Activated T-cell treated with anti-CD3 and anti-CD28 coated beads, Interleukin-2, amount 50 U/mL, for 48 hours (primary cell): Measurements from ENCODE around the gene MYO5C.

Source experiments
- DNase-seq, 2 experiments: peaks; one replicate each; pipeline ENCODE4 v3.0.0-alpha.2; 2020

The MYO5C gene, protein sequence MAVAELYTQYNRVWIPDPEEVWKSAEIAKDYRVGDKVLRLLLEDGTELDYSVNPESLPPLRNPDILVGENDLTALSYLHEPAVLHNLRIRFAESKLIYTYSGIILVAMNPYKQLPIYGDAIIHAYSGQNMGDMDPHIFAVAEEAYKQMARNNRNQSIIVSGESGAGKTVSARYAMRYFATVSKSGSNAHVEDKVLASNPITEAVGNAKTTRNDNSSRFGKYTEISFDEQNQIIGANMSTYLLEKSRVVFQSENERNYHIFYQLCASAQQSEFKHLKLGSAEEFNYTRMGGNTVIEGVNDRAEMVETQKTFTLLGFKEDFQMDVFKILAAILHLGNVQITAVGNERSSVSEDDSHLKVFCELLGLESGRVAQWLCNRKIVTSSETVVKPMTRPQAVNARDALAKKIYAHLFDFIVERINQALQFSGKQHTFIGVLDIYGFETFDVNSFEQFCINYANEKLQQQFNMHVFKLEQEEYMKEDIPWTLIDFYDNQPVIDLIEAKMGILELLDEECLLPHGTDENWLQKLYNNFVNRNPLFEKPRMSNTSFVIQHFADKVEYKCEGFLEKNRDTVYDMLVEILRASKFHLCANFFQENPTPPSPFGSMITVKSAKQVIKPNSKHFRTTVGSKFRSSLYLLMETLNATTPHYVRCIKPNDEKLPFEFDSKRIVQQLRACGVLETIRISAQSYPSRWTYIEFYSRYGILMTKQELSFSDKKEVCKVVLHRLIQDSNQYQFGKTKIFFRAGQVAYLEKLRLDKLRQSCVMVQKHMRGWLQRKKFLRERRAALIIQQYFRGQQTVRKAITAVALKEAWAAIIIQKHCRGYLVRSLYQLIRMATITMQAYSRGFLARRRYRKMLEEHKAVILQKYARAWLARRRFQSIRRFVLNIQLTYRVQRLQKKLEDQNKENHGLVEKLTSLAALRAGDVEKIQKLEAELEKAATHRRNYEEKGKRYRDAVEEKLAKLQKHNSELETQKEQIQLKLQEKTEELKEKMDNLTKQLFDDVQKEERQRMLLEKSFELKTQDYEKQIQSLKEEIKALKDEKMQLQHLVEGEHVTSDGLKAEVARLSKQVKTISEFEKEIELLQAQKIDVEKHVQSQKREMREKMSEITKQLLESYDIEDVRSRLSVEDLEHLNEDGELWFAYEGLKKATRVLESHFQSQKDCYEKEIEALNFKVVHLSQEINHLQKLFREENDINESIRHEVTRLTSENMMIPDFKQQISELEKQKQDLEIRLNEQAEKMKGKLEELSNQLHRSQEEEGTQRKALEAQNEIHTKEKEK (N-terminal part only)

DNA sequence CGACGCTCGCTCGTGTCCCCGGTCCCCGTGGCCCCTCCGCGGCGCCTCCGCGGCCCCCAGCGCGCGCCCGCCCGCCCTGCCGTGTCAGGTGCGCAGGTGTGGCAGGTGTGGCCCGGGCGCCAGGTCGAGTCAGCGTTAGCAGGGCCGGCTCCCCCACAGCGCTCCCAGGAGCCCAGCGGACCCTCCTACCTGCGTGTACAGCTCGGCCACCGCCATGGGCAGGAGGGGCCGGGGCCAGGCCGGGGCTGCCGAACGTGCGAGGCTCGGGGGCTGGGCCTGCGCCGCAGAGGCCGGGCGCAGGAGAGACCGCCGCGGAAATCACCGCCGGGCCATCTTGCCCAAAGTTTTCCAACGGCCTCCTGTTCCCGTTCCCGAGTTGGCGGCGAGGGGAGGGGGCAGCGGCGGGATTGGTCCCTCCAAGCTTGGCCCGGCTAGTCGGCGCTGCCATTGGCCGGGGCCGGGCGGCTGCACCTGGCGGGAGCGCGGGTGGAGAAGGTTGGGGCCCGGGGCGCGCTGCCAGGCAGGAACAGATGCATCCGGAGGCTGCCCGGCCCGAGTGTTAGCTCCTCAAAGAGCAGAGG is at the start of gene MYO5C:
Gene MYO5C (minus strand): TSS at position 384 of the 581 bp plus-strand sequence. CDS start 168 bp downstream, at position 216.
- DNase-seq, result no peak

DNA sequence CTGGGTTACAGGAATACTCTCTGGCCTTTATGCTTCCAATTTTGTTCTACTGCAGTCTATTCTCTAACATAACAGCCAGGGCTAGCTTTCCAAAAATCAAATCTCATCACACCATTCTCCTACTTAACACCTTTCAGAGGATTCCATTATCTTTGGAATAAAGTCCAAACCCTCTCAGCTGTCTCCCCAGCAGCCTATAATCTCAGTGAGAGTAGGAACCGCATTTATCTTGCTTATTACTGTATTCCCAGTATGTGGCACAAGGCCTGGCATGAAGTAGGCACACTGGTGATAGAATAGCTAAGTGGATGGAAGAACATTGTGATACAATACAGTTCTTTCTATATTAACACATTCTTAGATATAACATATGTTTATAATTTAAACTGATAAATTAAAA is 49.0 kb upstream of the MYO5C start:
- no peak for DNase-seq

DNA sequence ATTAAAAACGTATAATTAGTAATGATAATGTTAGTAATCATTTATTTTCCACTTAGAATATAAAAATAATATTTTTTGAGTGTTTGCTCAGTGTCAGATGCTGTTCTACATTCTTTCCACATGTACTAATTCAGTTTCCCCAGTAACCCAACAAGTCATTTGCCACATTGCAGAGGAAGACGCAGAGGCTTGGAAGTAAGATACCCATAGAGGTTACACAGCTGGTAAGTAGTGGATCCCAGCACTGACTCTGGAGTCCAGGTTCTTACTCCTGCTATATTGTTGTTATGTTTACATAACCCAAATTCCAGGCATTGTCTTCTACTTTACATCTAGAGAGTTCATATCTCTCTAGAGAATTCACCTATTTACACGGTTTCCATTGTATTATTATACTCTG is 48.2 kb upstream of the MYO5C start:
- DNase-seq, result no peak

DNA sequence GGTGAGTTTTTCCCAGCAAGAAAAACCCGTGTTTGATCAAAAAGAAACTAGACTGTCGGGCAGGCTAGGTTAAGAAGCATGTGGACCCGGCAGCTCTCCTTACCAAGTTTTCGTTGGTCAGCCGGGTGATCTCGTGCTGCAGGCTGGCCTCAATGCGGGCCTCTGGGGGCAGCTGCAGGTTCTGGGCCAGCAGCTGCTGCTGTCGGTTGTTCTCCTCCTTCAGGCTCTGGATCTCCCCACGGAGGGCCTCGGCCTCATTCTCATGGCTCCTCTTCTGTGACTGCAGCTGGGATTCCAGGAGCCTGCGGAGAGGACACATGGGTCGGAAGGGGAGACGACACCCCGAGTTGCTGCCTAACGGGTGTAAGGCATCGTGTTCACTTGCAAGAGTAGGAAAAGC is 44.5 kb upstream of the MYO5C start:
- no peak for DNase-seq

DNA sequence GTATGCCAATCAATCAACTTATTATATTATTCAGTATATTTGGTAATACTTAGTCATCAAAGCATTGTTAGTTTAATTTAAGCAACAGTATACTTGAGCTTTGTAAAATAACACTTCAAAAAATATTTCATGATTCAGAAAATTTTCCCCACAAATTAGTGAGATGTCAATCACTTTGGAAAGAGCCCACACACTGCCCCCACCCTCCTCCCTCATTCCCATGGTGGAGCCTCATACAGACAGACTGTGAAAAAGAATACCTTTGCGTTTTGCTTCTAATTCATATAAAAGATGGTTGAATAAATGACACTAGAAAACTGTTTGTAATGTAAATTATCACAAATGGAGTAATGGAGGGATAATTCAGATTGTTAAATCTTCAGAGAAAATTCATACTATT is 43.3 kb upstream of the MYO5C start:
- DNase-seq, result no peak

DNA sequence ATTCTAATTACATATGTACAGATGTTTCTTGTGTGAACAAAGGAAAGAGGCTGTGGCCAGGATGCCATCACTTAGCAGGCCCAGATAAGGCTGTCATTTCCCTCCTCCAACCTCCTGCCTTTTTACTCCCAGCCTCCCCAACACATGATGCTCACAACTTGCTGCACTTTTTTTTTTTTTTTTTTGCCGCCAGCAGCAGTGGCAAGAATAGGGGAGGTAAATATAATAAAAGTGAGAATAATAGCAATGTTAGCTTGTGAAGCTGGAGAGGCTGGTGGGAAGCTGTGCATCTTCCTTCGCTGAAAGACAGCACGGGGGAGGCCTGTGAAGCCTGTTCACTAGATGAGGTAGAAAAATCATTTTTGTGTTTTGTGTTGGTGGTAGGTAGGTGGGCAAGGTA is 42.5 kb upstream of the MYO5C start:
- DNase-seq, result no peak

DNA sequence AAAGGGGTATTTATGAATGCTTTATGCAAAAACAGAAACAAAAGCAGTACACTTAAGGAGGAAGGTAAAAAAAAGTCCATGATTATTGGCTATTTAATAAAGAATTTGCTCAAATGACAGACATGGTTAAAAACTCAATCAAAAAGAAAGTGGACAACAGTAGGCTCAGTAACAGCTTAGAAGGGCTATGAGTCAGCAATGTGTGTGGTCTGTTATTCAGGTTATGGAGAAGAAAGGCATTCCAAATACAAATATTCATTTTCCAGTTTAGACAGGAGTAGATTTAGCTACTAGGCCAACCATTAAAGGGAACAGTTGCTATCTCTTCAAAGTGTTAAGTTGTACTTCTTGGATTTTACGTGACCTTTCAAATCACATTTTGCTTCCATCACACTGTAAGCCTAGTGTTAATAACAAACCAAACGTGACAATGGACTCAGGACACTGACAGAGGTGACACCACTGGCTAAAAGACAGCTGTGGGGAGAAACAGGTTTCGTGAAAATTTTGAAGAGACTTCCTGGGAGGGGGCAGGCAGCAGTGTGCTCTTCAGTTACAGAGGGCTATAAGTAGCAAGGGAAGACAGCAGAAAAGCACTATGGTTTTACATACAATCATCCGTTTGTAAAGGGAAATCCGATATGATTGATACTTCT is 41.7 kb upstream of the MYO5C start:
- DNase-seq, result no peak

DNA sequence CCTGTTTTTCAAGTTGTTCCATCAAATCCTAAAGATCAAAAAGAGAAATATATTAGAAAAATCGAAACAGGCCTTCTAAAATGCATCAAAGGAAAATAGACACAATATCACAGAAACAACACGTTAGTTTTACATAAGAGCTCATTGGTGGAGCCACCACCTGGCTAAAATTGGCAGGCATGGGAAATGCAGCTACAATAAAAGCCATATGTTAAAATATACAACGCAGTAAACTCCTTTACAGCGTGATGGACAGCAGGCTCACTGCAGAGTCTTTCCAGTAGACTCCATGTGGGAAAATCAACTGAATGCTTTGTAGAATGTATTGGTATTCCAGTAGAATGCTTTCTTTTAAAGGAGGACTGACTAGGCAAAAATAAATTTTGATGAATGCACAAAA is 40.9 kb upstream of the MYO5C start:
- DNase-seq, result no peak

DNA sequence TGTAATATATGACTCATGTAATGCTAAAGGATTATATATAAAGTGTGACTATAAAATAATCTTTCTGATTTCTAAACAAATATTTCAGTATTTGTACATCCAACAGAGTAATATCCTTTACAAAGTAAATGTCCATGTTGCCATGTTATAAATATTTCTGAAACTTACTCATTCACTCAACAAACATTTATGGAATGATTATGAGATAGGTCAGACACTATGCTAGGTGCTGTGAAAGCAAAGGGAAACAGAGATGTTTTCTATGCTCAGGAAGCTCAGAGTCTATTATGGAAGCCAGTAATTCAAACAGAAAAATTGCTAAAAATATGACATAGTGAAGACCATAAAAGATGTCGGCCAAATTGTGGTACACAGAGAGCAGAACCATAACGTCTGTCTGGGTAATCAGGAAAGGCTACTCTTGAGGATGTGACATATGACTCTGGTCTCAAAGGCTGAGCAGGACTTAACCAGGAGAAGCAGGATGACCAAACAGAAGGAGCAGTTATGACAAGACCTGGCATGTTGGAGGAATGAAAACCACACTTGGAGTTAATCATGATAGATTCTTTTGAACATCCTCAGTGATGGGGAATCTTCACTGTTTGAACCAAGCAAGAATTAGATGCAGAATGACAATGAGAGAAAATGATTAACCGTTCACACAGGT is 39.0 kb upstream of the MYO5C start:
- no peak for DNase-seq

DNA sequence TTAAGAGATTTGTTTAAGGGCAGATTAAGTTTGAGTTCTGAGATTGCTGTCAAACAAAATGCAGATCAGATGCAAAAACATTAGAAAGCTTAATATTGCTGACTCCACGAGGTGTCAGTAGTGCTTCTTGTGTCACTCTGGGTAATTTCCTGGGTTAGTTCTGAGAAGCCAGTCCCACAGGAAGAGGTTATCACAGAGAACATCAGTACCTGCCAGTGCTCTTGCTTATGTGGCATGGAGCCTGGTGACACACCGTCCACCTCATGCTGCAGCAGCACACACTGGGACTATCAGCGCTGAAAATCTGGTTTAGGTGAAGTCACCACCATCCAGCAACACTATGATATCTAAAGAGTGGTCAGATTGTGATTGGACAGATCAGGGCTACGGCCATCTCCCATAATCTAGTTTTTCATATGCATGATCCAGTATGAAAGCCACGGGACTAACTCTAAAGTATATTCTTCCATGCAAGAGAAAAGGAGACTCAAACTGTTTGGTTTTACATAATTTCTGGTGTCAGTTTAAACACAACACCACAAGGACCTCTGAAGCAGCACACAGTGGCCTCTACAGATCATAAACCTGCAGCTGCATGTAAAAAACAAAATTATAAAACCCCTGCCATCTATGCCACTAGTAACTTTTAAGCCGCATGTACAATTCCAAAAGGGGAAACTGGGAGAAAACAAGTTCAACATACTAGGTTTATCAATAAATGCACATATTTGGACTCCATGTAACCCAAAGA is 36.1 kb upstream of the MYO5C start:
- peak; percentile 48 to 65 for DNase-seq

DNA sequence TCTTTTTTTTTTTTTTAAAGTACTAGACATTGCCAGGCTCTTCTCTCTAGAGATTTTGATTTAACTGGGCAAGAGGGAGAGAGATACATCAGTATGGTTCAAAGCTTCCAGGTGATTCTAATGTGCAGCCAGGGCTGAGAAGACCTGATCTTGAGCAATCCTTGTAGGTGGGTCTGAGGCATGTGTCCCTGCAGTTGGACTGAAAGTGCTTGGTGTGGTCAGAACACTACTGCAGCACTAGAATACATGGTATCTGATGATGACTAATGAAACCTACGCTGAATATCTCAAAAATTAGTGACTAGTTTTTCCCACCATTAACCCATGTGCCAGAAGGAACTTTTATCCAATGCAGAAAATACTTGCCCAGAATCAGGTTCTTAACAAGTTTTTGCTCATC is 34.4 kb upstream of the MYO5C start:
- DNase-seq, result no peak

DNA sequence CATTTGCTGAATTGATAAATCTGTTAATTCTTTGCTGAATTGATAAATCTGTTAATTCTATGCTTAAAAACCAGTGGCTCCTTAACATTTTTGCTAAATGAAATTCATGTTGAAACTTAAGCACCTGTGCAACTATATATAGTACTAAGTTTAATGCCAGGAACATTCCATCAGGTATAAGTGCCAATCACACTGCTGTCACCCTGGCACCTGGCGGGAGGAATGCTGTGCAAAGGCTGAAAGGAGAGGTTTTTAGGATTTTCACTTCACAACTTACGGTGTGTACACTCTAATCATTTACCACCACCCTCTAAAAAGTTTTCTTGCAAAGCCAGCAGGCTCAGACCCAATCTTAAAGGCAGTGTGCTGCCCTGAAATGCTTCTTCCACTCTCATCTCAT is 33.5 kb upstream of the MYO5C start:
- no peak for DNase-seq

DNA sequence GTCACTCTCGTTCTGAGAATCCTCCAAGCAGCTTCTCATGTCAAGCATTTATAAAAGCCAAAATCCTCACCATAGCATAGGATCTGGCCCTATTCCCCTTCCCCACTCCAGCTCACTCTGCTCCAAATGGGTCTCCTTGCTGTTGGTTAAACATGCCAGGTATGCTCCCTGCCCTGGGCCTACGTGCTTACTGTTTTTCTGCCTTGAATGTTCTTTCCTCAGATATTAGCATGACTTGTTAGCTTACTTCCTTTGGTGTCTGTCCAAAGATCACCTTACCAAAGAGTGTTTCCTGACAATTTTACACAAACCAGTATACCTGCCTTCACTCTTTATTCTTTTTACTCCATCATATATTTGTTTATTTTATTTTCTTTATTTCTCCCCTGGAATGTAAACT is 33.1 kb upstream of the MYO5C start:
- DNase-seq, result no peak

DNA sequence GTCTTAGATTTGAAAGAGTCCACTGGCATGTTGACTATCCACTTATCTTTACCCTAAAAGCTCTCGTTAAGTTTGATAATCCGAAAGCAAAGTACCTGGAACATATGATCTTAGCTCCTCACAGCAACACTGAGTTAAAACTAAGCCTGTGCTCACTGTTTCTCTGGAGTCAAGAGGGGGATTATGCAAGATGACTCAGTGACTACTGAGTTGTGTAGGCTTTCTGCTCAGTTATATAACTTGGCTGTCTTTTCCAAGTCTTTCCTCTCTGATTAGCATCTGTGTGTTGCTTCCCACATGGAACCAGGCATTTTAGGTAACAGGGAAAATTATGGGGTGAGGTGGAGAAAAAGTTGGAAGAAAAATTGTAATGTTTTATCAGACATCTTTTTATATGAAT is 31.2 kb upstream of the MYO5C start:
- no peak for DNase-seq

DNA sequence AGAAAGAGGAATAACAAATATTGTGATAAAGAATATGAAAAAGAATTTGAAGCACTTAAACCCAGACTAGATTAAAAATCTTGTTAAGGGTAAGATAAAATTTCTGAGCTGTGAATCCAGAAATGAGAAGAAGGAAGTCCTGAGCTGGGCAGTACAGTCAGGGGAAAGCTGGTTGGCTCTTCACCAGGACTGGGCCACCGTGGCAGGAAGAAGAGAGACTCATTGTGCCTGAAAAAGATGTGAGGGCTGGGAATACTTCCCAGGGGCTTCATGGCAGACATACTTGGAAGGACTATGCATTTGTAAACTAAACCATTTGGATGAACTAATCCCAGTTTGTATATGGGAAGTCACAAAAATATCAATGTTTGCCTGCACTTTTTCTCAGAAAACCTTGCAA is 28.5 kb upstream of the MYO5C start:
- DNase-seq, result no peak

DNA sequence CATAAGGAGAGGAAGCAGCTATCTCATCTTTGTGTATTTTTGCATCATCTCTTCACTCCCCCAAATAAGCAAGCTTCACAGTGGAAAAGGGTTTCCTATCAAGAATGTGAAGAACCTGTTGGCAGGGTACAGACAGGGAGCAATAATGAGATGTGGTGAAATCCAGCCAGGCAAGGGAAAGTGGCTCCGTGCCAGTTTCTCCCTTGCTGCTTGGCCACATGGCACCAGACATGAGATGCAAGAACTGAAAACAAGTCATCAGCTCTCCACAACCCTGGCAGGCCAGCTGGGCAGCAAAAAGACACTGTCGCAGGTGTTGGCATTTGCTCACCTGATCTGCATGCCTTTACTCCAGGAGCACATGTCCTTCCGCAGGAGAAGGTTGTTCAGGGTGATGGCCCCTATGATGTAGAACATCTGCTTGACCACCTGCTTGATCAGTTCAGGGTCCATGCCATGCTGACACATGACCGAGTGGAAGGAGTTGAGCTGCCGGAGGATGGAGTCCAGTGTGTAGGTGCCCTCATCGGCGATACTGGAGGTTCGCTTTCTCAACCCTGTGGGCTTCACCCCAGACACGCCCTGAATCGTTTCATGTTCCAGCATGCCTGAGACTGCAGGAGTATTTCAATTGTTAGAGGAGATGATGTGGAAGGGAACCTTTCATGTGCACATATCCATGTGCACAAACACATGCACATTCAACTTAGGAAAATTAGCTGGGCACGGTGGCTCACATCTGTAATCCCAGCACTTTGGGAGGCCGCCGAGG is 23.3 kb upstream of the MYO5C start:
- DNase-seq, result no peak

DNA sequence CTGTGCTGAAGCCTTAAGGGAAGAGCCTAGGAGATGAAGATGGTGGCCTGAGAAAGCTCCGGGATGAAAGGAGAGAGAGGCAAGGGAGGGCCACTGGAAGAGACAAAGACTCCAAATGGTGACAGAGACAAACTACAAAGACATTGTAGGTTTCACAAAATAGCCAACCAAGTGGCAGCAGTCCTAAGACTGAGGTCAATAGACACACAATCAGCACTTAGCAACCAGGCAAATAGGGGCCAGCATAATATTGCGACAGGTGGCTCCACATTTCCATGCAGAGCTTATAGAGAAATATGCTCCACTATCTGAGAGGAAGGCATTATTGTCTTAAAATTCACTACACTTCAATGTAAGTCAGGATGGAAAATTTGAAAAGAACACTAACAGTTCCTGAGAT is 22.1 kb upstream of the MYO5C start:
- DNase-seq, result no peak

DNA sequence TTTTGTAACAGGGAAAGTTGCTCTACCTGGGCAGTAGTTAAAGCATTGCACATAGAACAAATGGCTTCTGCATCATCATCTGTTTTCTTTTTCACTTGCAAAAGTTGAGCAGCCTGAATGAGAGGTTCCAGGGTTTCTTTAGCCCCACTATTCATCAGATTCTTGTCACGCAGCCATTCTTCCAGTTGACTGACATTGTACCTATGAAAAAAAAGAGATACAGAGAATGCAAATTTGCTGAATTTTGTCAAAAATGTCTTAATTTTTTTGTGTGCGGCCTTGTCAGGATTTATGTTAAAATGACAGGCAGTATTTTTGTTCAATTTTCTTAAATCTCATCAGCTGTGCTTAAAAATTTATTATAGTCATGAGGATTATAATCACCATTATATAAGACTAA is 21.4 kb upstream of the MYO5C start:
- no peak for DNase-seq

DNA sequence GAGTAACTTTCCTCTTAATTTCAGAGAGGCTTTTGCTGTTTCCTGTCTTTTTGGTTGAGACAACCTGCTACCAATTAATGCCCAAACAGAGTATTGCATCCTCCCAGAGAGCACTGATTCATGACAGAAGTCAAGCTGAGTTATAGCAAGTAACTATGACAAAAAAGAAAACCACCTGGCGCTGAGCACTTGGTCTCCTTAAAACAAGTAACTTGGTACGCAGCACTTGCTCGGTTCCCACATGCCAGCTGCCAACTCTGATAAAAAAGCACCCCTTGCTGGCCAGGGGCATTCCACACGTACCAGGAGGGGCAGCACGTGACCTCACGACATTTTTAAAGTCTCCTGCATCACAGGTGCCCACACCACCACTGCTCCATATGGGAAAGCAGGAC is 13.5 kb upstream of the MYO5C start:
- no peak for DNase-seq

DNA sequence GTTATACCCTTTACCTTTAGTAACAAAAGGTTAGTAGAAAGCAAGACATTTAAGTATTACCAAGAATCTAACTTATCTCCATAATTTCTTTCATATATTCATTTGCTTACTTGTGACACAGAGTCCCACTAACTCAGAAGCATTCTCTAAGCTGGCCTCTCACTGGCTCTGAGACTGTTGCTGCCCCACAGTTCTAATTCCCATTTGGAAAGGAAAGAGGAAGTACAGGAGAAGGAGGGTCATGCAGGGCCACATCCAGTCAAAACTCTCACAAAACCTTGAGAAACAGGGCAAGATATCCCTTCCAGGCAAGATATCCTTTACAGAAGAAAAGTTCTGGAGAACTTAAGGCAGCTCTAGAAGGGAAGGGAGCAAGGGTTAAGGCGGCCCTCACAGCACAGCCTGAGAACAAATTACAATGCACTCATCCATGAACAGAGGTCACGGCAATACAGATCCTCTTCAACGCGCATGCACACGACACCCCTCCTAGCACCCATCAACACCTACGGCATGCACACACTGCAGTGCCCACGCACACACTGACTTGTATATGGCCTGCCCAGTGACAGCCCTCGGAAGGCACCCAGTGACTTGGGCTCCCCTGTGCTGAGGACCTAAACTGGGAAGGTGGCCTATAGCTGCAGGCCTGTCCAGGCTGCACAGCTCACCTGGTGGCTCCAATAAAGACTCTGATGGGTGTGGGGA is 13.0 kb upstream of the MYO5C start:
- DNase-seq, result no peak
